ENCODE data around the gene MYRIP.
A peak's percentile ranks its signal among the peaks of the same experiment; 100 is the strongest.

The MYRIP gene

DNA sequence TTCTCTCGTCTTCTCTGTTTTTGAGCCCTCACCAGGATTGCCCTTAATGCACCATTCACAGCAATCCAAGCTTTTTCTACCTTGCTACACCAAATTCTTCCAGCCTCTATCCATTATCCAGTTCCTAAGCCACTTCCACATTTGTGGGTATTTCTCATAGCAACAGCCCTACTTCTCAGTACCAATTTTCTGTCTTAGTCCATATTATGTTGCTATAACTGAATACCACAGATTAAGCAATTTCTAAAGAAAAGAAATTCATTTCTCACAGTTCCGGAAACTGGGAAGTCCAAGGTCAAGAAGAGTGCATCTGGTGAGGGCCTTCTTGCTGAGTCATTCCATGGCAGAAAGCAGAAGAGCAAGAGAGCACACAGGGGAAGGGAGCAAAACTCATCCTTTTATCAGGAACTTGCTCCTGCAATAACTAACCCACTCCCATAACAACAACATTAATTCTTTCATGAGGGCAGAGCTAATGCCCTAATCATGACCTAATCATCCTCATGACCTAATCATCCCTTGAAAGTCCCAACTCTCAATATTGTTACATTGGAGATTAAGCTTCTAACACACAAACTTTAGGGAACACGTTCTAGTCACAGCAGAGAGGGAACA lies 490.4 kb downstream of the MYRIP start:
- DNase-seq: peak; percentile 94

DNA sequence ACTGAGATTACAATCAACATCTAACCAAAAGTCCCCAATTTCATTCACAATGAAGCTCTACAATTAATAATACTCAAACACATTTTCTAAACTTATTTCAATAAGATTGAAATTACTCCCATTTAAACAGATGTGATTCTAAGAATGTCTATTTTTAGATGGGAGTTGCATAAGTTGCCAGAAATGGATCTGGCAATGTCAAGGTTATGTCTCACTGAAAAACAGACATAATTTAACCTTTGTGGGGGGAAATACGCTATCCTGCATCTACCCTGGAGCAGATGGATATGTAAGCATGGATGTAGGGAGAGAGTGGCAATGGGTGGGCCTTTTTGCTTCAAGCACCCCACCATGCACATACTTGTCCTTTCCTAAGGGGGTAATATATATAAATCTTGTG lies 493.4 kb downstream of the MYRIP start:
- no peak for DNase-seq

DNA sequence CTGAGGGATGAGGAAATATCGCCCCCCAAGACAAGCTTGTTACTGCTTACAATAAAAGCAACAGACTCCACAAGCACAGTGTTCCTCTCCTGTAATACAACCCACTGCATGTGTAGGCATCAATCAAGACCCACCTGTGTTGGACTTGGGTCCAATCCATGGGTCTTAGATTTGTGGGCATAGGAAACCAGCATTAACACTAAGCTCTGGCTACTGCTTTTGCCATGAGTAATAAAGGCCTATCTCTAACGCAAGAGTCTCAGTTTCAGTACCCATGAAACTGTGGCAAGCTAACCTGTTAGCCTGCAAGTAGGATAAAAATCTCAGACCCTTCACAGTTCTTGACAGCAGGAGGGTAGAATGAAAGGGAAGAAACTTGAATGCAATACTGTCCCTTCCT lies 494.9 kb downstream of the MYRIP start:
- no peak for DNase-seq

DNA sequence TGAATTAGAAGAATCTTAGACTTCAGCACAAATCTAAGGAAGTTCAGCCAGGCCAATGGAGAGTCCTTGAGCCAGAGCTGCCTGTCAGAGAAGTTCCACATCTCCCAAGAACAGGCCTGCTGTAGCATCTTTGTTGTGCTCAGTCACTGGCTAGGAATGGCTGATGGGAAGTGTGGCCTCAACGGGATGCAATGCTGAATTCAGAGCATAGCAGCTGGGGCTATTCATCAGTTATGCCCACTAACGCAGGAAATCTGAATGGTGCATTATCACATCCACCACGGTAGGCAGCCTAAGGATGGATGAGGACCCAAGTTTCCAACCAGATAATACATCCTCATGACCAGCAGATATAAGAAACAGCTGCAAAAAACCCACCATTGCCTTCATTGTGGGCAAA lies 496.9 kb downstream of the MYRIP start:
- DNase-seq: no peak

DNA sequence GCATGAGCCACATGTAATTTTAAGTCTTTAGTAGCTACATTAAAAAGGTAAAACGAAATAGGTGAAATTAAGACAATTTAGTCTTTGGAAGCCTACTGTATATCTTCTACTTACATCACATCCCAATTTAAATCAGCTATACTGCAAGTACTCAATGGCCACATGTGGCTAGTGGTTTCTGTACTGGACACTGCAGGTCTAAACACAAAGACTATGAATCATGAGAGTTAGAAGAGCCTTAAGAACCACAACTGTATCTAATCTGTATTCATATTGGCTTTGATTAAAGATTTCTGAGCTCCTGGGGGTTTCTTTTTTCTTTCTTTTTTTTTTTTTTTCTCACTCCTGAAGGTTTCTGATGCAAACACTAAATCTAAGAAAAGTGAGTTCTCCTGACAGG lies 497.8 kb downstream of the MYRIP start:
- DNase-seq: no peak

DNA sequence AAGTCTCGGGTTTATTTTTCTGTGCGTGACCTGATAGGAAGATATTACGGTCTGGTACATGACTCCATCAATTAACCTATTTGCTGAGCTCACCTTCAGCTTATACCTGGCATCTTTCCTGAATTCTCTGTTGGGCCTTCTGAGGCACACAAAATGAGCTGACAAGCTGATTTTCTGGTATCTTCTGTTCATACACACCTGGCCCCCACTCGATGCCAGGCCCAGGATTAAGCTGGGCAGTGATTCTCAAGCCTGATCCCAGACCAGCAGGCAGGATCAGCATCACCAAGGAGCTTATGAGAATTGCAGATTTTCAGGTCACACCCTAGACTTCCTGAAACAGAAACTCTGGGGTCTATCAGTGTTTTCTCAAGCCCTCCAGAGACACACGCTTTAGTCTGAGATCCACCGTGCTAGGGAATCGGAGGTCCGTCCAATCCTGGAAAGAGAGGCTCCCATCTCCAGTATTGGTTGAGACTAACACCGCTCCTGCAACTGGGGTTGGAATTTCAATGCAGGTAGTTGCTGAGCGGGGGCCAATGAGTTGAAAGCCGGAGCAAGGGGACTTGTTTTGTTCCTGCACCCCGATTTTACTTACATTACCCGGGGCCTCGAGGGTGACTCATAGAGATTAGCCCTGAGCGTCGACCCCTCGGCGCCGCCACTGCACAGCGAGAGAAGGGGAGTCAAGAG lies 499.5 kb downstream of the MYRIP start:
- DNase-seq: no peak

DNA sequence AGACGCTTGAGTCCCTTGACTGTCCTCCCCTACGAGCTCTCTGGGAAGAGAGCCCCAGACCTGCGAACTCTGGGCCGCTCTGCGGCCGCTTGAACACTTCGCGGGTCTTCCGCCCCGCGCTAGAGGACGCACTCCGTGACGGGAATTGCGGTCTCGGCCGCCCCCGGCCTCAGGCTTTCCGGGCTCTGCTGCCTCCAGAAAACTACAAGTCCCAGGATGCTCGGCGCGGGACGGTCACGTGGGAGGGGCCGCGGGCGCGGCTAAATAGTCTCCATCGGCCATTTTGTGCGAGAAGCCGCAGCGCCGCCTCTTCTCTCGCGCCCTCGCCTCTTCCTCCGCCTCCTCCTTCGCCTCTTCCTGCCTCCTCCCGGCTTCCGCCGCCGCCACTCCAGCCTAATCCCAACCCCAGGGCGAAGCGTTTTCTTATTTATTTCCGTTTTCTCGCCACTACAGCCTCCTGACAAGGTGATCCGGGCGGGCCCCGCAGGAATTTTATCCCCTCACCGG lies 500.1 kb downstream of the MYRIP start, which contains the start of gene EIF1B:
TSS of gene EIF1B (plus strand) at position 290 of the 507 bp plus-strand sequence. CDS start 235 bp downstream, outside the sequence.
- DNase-seq: peak; percentile 76
